ENCODE data around the gene MMD2.

DNA sequence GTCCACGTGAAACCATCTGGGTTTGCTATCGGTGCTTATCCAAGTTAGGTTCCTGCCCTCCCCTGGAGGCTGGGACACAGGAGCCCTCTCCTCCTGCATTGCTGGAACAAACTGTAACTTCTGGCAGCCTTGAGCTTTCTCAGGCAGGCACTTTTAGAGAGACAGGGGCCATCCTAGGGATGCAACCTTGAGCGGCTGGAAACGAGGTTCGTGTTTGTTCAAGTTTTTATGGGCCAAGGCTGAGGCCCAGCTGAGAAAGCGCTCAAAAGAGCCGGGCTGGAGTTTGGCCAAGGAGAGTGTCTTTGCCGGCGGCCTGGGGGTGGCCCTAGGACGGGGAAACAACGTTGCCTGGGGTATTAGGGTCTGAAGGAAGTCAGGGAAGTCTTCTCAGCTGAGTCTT is 5.5 kb upstream of the MMD2 start:
- TF ChIP-seq, protein P1, sequence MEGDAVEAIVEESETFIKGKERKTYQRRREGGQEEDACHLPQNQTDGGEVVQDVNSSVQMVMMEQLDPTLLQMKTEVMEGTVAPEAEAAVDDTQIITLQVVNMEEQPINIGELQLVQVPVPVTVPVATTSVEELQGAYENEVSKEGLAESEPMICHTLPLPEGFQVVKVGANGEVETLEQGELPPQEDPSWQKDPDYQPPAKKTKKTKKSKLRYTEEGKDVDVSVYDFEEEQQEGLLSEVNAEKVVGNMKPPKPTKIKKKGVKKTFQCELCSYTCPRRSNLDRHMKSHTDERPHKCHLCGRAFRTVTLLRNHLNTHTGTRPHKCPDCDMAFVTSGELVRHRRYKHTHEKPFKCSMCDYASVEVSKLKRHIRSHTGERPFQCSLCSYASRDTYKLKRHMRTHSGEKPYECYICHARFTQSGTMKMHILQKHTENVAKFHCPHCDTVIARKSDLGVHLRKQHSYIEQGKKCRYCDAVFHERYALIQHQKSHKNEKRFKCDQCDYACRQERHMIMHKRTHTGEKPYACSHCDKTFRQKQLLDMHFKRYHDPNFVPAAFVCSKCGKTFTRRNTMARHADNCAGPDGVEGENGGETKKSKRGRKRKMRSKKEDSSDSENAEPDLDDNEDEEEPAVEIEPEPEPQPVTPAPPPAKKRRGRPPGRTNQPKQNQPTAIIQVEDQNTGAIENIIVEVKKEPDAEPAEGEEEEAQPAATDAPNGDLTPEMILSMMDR (IDR thresholded peaks at IDR 0.05; ENCODE audit: poor library complexity): no peak
- TF ChIP-seq EZH2 (IDR thresholded peaks at IDR 0.05; ENCODE audit: borderline replicate concordance): no peak

All from hepatocyte (in vitro differentiated cells).